Measurements from ENCODE around the gene E2F1. TPM values are rescaled to one million over a fixed set of nuclear protein-coding genes. Genes with fewer than 3 reads are reported as not detected.

The E2F1 gene
- total RNA-seq, 4 donors from 2014 or later: 1.8 to 5.0 (median 2.9) TPM

DNA sequence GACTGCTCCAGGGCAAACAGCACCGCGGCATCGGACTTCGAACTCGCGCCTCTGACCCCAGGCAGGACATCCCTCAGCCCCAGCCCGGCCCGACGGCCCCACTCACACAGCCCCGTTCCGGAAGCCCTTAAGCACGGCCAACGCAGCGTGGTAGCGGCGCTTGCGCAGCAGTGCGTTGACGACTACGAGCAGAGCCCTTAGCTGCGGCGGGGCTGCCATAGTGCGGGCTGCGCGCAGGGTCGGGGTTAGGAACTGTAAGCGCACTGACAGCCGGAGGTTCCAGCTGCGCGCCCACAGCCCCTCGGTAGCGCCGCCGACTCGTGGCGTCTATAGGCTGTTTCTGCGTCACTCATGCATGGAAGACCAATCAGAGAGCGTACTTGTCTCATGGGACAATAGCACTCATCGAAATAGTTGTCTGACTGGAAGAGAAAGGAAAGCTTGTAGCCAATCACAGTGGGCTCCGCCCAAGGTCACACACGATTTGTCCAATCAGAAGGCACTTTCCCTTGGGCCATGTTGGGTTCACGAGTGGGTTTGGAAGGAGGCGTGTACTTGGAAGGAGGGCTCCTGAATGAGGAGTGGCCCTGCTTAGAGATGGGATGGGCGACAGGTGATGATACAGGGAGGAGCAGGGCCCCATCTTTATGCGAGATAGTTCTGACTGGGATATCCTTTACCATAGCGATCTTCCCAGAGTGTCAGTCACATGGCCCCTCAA, 34.0 kb upstream of the E2F1 start, which contains the start of gene PXMP4:
Gene PXMP4 (minus strand): TSS at position 322 of the 721 bp plus-strand sequence. CDS start 103 bp downstream, at position 219.
- H3K36me3 ChIP-seq: peaks cover 0 to 4% (median 1%) of the 10 kb centered on the region in 4 donors
- H3K4me3 ChIP-seq: peak within 1 kb of the TSS; percentile 64 to 89 (median 86)
- WGBS: 10% methylated on average over 18 of the region's 46 CpGs
- TF ChIP-seq EP300 (IDR thresholded peaks at IDR 0.05) (no peak), POLR2A (IDR thresholded peaks at IDR 0.05; ENCODE audit: low read depth) (no peak), POLR2AphosphoS5 (IDR thresholded peaks at IDR 0.05) (peak; percentile 78 to 85)
- TF ChIP-seq, protein P1, sequence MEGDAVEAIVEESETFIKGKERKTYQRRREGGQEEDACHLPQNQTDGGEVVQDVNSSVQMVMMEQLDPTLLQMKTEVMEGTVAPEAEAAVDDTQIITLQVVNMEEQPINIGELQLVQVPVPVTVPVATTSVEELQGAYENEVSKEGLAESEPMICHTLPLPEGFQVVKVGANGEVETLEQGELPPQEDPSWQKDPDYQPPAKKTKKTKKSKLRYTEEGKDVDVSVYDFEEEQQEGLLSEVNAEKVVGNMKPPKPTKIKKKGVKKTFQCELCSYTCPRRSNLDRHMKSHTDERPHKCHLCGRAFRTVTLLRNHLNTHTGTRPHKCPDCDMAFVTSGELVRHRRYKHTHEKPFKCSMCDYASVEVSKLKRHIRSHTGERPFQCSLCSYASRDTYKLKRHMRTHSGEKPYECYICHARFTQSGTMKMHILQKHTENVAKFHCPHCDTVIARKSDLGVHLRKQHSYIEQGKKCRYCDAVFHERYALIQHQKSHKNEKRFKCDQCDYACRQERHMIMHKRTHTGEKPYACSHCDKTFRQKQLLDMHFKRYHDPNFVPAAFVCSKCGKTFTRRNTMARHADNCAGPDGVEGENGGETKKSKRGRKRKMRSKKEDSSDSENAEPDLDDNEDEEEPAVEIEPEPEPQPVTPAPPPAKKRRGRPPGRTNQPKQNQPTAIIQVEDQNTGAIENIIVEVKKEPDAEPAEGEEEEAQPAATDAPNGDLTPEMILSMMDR (IDR thresholded peaks at IDR 0.05): peak in 1 of 3 experiments; percentile 27
- peak; percentile 99 for DNase-seq (ENCODE audit: extremely low spot score)
- peaks cover 11 to 24% (median 20%) of the 10 kb centered on the region in 4 donors for H3K4me1 ChIP-seq
- peak within 1 kb of the TSS; percentile 68 to 84 (median 78) for H3K27ac ChIP-seq (replicated peaks in 1 of 4)
- H3K9me3 ChIP-seq: no peaks in the 10 kb centered on the region
- intact Hi-C loops (cut with DNase I): no loop called here
- H3K27me3 ChIP-seq: no peaks in the 10 kb centered on the region

DNA sequence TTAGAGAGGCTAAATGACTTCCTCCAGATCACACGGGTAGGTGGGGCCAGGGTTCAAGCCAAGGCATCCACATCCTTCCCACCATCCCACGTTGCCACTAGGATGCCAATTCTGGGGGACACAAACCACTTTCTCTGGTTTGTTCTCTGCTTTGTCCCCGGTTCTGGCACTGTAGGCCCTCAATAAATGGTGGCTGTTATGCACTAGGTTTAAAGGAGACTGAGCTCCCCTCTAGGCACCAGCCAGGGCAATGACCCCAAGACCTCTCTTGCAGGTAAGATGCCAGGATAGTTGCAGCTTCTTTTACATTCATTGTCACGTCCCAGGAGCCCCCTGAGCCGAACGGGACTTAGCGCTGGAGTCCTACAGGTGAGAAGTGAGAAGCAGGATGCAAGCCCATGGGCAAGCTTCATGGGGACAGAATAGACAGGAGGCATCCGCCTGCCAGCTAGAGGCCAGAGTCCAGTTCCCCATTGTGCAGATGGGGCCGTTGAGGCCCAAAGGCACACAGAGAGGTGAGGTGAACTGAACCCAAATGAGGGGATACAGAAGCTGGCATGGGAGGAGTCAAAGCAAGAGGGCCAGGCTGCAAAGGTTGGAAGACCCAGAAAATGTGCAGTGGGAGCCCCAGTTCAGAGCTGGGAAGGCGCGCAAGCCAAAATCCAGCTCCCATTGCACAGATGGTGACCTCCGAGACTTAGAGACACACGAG, 33.2 kb upstream of the E2F1 start:
- no peak for DNase-seq (ENCODE audit: extremely low spot score)
- peak overlapping the region; percentile 68 to 84 (median 78) for H3K27ac ChIP-seq (replicated peaks in 1 of 4)
- H3K9me3 ChIP-seq: no peaks in the 10 kb centered on the region
- peaks cover 0 to 11% (median 6%) of the 10 kb centered on the region in 4 donors for H3K36me3 ChIP-seq
- intact Hi-C loops (cut with DNase I): no loop called here
- H3K4me1 ChIP-seq: peaks cover 11 to 24% (median 20%) of the 10 kb centered on the region in 4 donors
- 44% methylated on average over 12 of the region's 13 CpGs for WGBS
- TF ChIP-seq POLR2AphosphoS5 (IDR thresholded peaks at IDR 0.05): no peak
- no peak for TF ChIP-seq EP300 (IDR thresholded peaks at IDR 0.05)
- no peak for TF ChIP-seq POLR2A (IDR thresholded peaks at IDR 0.05; ENCODE audit: low read depth)
- TF ChIP-seq, protein P1 (IDR thresholded peaks at IDR 0.05): no peak
- H3K4me3 ChIP-seq: peak overlapping the region; percentile 64 to 89 (median 86)
- H3K27me3 ChIP-seq: no peaks in the 10 kb centered on the region

DNA sequence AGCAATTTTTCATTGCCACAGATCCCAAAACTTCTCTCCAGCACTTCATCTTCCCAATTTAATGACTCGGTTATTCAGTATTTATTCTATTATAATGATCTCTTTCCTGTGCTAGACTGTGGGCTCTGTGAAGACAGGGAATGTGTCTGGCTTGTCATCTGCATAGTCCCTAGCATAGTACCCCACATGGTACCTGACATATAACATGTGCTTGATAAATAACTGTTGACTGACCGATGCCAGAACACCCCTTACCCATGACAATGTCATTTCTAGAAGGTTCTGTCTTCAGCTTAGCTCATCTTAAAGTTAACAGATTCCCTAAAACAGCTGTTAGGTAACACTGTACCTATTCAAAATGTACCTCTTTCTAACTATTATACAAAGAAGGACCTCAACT, 30.3 kb upstream of the E2F1 start:
- Histone ChIP-seq H3K9me3 (no peaks in the 10 kb centered on the region), H3K27ac (replicated peaks in 1 of 4) (no peak overlapping the region), H3K4me1 (peaks cover 11 to 24% (median 20%) of the 10 kb centered on the region in 4 donors), H3K27me3 (no peaks in the 10 kb centered on the region), H3K36me3 (peaks cover 18 to 38% (median 30%) of the 10 kb centered on the region in 4 donors), H3K4me3 (no peak overlapping the region)
- TF ChIP-seq EP300 (IDR thresholded peaks at IDR 0.05) (no peak), POLR2AphosphoS5 (IDR thresholded peaks at IDR 0.05) (no peak), POLR2A (IDR thresholded peaks at IDR 0.05; ENCODE audit: low read depth) (no peak)
- TF ChIP-seq, protein P1 (IDR thresholded peaks at IDR 0.05): no peak
- no peak for DNase-seq (ENCODE audit: extremely low spot score)
- intact Hi-C loops (cut with DNase I): no loop called here
- 81% methylated on average over 2 of the region's 2 CpGs for WGBS

DNA sequence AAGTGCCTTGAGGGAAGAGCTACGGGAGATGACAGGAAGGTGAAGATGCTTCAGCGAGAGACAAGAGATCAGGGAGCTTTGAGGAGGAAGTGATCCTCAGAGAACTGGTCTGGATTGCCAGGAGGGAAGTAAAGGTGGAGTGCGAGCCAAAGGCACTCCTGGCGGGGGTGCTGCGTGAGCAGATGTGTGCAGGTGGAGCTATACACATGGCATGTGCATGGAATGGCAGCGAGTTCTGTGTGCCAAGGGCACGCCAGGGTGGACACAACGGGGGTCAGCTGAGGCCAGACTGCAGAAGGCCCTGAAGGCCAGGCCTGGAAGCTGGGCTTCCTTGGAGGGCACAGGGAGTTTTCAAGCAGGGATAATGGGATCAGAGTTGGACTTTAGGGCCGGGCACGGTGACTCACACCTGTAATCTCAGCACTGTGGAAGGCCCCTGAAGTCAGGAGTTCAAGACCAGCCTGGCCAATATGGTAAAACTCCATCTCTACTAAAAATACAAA, 27.7 kb upstream of the E2F1 start:
- H3K27me3 ChIP-seq: no peaks in the 10 kb centered on the region
- H3K36me3 ChIP-seq: peaks cover 18 to 50% (median 44%) of the 10 kb centered on the region in 4 donors
- peaks cover under 1 to 8% (median 5%) of the 10 kb centered on the region in 4 donors for H3K4me1 ChIP-seq
- DNase-seq (ENCODE audit: extremely low spot score): no peak
- WGBS: 97% methylated on average over 8 of the region's 10 CpGs
- TF ChIP-seq, protein P1 (IDR thresholded peaks at IDR 0.05): no peak
- no peak for TF ChIP-seq POLR2AphosphoS5 (IDR thresholded peaks at IDR 0.05)
- no peak for TF ChIP-seq POLR2A (IDR thresholded peaks at IDR 0.05; ENCODE audit: low read depth)
- no peak for TF ChIP-seq EP300 (IDR thresholded peaks at IDR 0.05)
- no peaks in the 10 kb centered on the region for H3K9me3 ChIP-seq
- H3K27ac ChIP-seq (replicated peaks in 1 of 4): no peak overlapping the region
- H3K4me3 ChIP-seq: no peak overlapping the region
- intact Hi-C loops (cut with DNase I): no loop called here

All from esophagus muscularis mucosa (tissue), 4 donors.